IPS DF 4.7 (cell line): ENCODE measurements around the gene UBC.
"Not testable (repeated sequence)": the region's sequence is repeated elsewhere in the genome, so short reads cannot be mapped to it uniquely, and the experiment has no call there.

Experiments used
- DNase-seq: peaks from one replicate; pipeline ENCODE4 v3.0.0-alpha.2; 2013; ENCODE audit warnings: low spot score; ENCODE audit errors: extremely low read depth

The UBC gene

DNA sequence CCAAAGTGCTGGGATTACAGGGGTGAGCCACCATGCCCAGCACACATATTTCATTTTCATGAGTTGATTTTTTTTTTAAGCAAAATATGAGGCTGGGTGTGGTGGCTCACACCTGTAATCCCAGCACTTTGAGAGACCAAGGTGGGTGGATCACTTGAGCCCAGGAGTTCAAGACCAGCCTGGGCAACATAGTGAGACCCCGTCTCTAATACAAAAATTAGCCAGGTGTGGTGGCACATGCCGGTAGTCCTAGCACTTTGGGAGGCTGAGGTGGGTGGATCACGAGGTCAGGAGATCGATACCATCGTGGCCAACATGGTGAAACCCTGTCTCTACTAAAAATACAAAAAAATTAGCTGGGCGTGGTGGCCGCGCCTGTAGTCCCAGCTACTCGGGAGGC lies 17.1 kb upstream of the UBC start:
- DNase-seq: not testable (repeated sequence)

GRCh38 chr12:124930586-124930985 lies 16.1 kb upstream of the UBC start:
- no peak for DNase-seq

DNA sequence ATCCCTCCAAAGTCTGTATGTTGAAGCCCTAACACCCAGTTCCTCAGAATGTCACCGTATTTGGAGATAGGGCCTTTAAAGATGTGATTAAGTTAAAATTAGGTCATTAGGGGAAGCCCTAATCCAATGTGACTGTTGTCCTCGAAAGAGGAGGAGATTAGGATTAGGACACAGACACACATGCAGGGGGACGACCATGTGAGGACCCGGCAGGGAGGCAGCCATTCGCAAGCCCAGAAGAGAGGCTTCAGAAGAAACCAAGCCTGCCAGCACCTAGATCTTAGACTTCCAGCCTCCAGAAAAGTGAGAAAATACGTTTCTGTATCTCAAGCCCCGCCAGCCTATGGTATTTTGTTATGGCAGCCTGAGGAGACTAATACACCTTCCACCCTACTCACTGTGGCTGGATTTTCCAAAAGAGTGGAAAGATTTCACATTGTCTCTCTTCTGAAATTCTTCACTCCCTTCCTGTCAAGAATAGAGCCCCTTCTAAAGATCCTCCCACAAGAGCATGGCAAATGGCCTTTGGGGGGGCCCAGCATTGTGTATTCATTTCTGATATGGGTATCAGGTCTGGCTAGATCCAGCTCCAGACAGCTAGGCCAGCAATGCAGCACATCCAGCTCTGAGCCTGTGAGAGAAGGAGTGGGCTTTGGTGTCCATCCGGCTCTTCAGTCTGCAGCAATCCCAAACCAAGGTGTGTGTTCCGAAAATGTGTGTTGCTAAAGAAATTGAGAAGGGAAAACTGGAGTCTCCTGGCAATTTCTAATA lies 15.4 kb upstream of the UBC start:
- DNase-seq: no peak

DNA sequence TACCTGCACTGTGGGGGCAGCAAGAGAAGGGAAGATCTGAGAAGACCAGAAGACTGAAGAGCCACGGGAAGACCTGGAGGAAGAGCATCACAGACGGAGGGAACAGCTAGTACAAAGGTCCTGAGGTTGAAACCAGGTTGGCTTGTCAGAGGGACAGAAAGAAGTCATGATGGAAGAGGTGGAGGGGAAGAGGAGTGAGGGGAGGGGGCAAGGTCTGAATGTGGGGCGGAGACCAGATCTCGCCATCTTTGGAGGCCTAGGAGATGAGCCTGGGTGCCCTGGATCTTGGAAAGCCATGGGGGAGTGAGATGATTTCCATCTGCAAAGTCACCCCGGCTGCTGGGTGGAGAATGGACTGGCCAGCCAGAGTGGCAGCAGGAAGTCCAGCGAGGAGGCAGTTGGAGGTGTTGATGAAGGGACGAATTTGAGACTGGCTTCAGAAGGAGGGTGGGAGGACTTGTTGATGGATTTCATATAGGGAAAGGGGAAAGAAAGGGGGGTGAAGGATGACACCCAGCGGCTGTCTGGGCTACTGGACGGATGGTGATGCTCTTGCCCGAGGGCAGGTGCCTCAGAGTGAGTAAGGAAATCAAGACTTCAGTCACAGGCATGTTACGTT lies 14.6 kb upstream of the UBC start:
- DNase-seq: no peak

GRCh38 chr12:124928095-124928911 lies 13.9 kb upstream of the UBC start:
- DNase-seq: no peak

DNA sequence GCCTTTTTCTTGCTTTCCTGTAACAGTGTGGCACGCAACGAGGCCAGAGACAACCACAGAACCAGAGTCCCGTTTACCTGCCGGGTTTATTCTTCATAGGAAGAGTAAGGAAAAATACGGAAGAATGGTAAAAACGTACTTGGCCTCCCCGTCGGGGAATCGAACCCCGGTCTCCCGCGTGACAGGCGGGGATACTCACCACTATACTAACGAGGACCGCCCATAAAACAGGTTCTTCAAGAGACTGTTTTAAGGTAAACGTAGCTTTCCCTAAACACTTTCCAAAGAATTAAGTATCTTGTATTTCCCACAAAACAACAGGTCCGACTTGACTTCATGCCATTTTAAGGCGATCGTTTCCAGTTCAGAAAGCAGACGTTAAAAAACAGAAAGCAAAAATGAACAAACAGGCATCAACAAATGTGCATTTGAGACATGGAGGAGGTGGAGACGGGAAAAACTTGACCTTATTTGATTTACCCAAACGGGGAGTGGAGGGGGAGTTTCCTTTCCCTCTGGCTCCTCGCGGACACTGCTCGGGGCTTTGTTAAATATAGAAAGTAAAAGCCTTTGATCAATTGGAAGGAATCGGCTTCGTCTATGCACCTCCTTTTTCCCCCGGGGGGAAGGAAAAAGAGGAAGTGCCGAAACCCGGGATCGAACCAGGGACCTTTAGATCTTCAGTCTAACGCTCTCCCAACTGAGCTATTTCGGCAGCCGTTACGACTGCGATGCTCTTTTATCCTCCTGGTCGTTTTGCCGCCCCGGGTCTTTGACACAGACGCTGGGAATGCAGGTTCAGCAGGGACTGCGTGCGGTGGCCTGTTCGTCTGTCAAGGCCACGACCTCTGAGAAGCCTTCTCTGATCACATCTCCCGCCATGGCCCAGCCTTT lies 13.0 kb upstream of the UBC start:
- DNase-seq: no peak

- DNase-seq: not testable (repeated sequence)
Observed at GRCh38 chr12:124925782-124926181, 11.3 kb upstream of the UBC start.

- no peak for DNase-seq
Observed at GRCh38 chr12:124925117-124925516, 10.7 kb upstream of the UBC start.

DNA sequence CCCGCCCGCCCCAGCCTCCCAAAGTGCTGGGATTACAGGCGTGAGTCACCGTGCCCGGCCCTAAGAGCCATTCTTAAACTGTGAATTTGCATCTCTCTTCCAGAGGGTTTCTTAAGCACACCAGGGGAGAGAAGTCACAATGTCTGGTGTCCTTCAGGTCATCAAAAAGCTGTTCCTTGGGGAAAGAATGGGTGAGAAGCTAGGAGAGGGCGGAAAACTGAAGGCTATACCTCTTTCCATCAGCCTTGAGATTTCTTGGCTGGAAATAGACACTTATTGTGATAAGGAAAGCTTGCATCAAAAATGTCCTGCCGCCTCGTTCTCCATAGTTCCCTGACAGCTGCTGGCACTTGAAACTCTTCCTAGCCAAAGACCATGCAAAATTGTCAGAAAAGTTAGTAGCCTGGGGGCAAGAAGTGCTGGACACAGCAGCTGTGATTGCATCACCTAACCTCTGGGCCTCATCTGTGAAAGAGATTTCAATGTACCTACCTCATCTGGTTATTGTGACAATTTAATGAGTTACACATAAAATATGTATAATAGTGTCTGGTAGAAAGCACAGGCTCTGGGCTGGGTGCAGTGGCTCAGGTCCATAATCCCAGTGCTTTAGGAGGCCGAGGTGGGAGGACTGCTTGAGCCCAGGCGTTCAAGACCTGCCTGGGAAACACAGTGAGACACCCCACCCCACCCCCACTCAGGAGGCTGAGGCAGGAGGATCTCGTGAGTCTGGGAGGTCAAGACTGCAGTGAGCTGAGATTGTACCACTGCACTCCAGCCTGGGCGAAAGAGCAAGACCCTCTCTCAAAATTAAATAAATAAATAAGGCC lies 9.7 kb upstream of the UBC start:
- no peak for DNase-seq

- DNase-seq: no peak
Observed at GRCh38 chr12:124921200-124922031, 7.0 kb upstream of the UBC start.

GRCh38 chr12:124920353-124920935 lies 6.0 kb upstream of the UBC start:
- no peak for DNase-seq

GRCh38 chr12:124919521-124920352 lies 5.3 kb upstream of the UBC start:
- DNase-seq: no peak

- not testable (repeated sequence) for DNase-seq
Observed at GRCh38 chr12:124918622-124918988, 4.2 kb upstream of the UBC start.

GRCh38 chr12:124917841-124918621 lies 3.6 kb upstream of the UBC start:
- no peak for DNase-seq

GRCh38 chr12:124917135-124917840 lies 2.8 kb upstream of the UBC start:
- DNase-seq: peak; percentile 95

DNA sequence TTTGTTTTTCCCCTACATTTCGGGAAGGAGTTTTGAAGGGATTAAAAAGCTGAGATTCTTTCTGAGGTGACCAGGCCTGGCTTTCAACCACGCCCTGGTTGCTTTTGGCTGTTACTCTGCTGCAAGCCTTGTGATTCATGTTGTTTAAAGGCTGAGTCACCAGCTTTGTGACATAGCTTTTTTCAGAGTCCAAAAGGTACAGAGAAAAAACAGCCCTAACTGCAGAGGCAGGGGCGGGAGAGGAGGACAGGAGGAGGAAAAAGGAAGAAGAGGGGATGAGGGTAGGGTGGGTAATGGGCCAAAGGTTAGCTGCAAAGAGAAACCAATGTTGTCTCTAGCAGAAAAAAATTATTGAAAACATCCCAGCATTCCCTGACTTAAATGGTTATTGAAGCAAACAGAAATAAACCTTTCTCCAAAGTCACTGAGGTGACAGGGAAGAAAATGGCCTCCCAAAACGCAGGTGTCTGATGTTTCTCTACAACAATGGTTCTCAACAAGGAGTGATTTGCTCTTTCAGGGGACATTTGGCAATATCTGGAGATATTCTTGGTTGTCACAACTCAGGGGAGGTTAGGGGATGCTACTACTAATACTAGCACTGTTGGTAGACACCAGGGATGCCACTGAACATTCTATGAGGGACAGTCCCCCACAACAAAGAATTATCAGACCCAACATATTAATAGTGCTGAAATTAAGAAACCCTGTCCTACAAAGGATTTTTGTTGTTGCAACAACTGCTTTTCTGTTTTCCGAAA lies 2.1 kb upstream of the UBC start:
- no peak for DNase-seq
